C4-2B (cell line): ENCODE results near the gene CD209.
"Not testable (repeated sequence)": the region's sequence is repeated elsewhere in the genome, so short reads cannot be mapped to it uniquely, and the experiment has no call there.

Experiments
- CTCF ChIP-seq: fragments of 450-650 bp; conservative IDR thresholded peaks from 2 replicates; pipeline ENCODE4 v1.5.1; 2017; ENCODE audit warnings: mild to moderate bottlenecking
- ZFX ChIP-seq: fragments of 450-650 bp; IDR thresholded peaks from 2 replicates; pipeline ENCODE4 v1.6.1; 2017

- TF ChIP-seq CTCF, ZFX: not testable (repeated sequence)
Observed at GRCh38 chr19:7764157-7764556, 16.8 kb upstream of the CD209 start.
